H1 (cell line): Measurements from ENCODE around the gene MYL6. TPM values are rescaled to one million over a fixed set of nuclear protein-coding genes. Genes with fewer than 3 reads are reported as not detected.

ENCODE experiments used
- CTCF ChIA-PET: fragments of 300-600 bp; sonication (Branson Sonifier 250); formaldehyde crosslinking; loops from one replicate; lab custom pipeline; 2021; ENCODE audit not compliant: partially characterized antibody; lab: Charles Lee
- POLR2A ChIA-PET: fragments of 300-600 bp; sonication (Branson Sonifier 250); formaldehyde crosslinking; loops from one replicate; lab custom pipeline; 2021; ENCODE audit warnings: inconsistent platforms; ENCODE audit not compliant: partially characterized antibody; lab: Charles Lee
- DNase-seq, 2 experiments: peaks; one replicate each; pipeline versions ENCODE4 v3.0.0 to v3.0.0-alpha.2; 2010 to 2022; ENCODE audit warnings: low spot score in 2 of 2, low read depth in 1 of 2, mixed read lengths in 1 of 2
- FAIRE-seq: peaks from 2 replicates; lab custom pipeline; 2011; peaks lifted over from hg19 to GRCh38; lab: Jason Lieb, UNC
- H2AFZ ChIP-seq: 2 replicates; pipeline ENCODE4 v1.8.1; 2012; ENCODE audit warnings: low read length, inconsistent platforms
- H2AK5ac ChIP-seq: 2 replicates; pipeline ENCODE4 v1.6.1; 2013; ENCODE audit warnings: low read depth, low read length
- H2BK120ac ChIP-seq: replicated peaks from 2 replicates; pipeline ENCODE3; 2013; ENCODE audit warnings: low read depth, low read length, inconsistent platforms
- H2BK12ac ChIP-seq: 2 replicates; pipeline ENCODE4 v1.6.1; 2013; ENCODE audit warnings: low read depth, low read length
- H2BK15ac ChIP-seq: 2 replicates; pipeline ENCODE4 v1.6.1; 2013; ENCODE audit warnings: low read length
- H2BK20ac ChIP-seq: 2 replicates; pipeline ENCODE4 v1.6.1; 2013; ENCODE audit warnings: low read length
- H2BK5ac ChIP-seq: 2 replicates; pipeline ENCODE4 v1.6.1; 2013; ENCODE audit warnings: low read depth, low read length
- H3K14ac ChIP-seq: 2 replicates; pipeline ENCODE4 v1.6.1; 2013; ENCODE audit warnings: inconsistent platforms; ENCODE audit not compliant: insufficient read length
- H3K18ac ChIP-seq: 2 replicates; pipeline ENCODE4 v1.6.1; 2013; ENCODE audit warnings: low read length; ENCODE audit errors: extremely low read depth
- H3K23ac ChIP-seq: 2 replicates; pipeline ENCODE4 v1.6.1; 2013; ENCODE audit warnings: inconsistent platforms; ENCODE audit not compliant: insufficient read length
- H3K23me2 ChIP-seq: 2 replicates; pipeline ENCODE4 v1.6.1; 2013; ENCODE audit warnings: low read depth, low read length
- H3K27ac ChIP-seq: 2 replicates; pipeline ENCODE4 v1.6.1; 2011; ENCODE audit warnings: low read depth, low read length, inconsistent platforms
- H3K27me3 ChIP-seq, 4 experiments: replicated peaks in 1 of 4; 1 replicate in 1 of 4; 2 replicates in 3 of 4; pipeline versions ENCODE4 v1.6.1 to v1.8.1; 2011 to 2013; ENCODE audit warnings: low read length in 3 of 4, mild to moderate bottlenecking in 3 of 4, inconsistent platforms in 2 of 4, mixed read lengths in 2 of 4, moderate library complexity in 1 of 4; ENCODE audit not compliant: control insufficient read depth in 3 of 4, insufficient read depth in 3 of 4; ENCODE audit errors: extremely low read depth in 1 of 4
- H3K36me3 ChIP-seq, 4 experiments: 2 replicates each; pipeline versions ENCODE4 v1.6.1 to v1.8.1; 2011 to 2013; ENCODE audit warnings: mild to moderate bottlenecking in 4 of 4, low read length in 3 of 4, moderate library complexity in 2 of 4, control low read depth in 1 of 4, inconsistent platforms in 1 of 4; ENCODE audit not compliant: insufficient read depth in 4 of 4, control insufficient read depth in 2 of 4
- H3K4ac ChIP-seq: replicated peaks from 2 replicates; pipeline ENCODE3; 2013; ENCODE audit warnings: low read length, low read depth, mixed read lengths, inconsistent platforms; ENCODE audit not compliant: insufficient read length
- H3K4me1 ChIP-seq, 4 experiments: replicated peaks in 1 of 4; 1 replicate in 1 of 4; 2 replicates in 3 of 4; pipeline versions ENCODE4 v1.6.1 to v1.8.1; 2011 to 2013; ENCODE audit warnings: low read length in 3 of 4, inconsistent platforms in 2 of 4, mixed read lengths in 1 of 4; ENCODE audit not compliant: insufficient read depth in 4 of 4, control insufficient read depth in 3 of 4
- H3K4me2 ChIP-seq, 2 experiments: 2 replicates each; pipeline versions ENCODE4 v1.6.1 to v1.8.1; 2011 to 2013; ENCODE audit warnings: low read depth in 2 of 2, low read length in 2 of 2, control low read depth in 1 of 2, inconsistent platforms in 1 of 2, mild to moderate bottlenecking in 1 of 2; ENCODE audit not compliant: insufficient read depth in 1 of 2
- H3K4me3 ChIP-seq, 4 experiments: fragments of 200-600, 300-600 bp in 1 of 4; sonication (generic), shearing (Covaris generic), sonication (Bioruptor Twin) in 1 of 4; 2 replicates each; pipeline versions ENCODE4 v1.5.1 to v1.8.1; 2011 to 2016; ENCODE audit warnings: low read length in 4 of 4, low read depth in 3 of 4, control low read depth in 2 of 4, inconsistent platforms in 2 of 4, mild to moderate bottlenecking in 2 of 4, mixed read lengths in 1 of 4, moderate library complexity in 1 of 4; ENCODE audit not compliant: insufficient read depth in 2 of 4; ENCODE audit errors: extremely low read depth in 1 of 4
- H3K56ac ChIP-seq: replicated peaks from 2 replicates; pipeline ENCODE3; 2013; ENCODE audit warnings: low read depth, mild to moderate bottlenecking, mixed read lengths, low read length, inconsistent platforms; ENCODE audit not compliant: insufficient read length
- H3K79me1 ChIP-seq: 2 replicates; pipeline ENCODE4 v1.6.1; 2013; ENCODE audit warnings: low read depth, low read length, control low read depth
- H3K79me2 ChIP-seq, 2 experiments: 2 replicates each; pipeline versions ENCODE4 v1.6.1 to v1.8.1; 2012 to 2013; ENCODE audit warnings: low read length in 2 of 2, mild to moderate bottlenecking in 2 of 2, inconsistent platforms in 1 of 2; ENCODE audit not compliant: insufficient read depth in 2 of 2, control insufficient read depth in 1 of 2
- H3K9ac ChIP-seq, 4 experiments: replicated peaks in 1 of 4; 1 replicate in 1 of 4; 2 replicates in 3 of 4; pipeline versions ENCODE4 v1.6.1 to v1.8.1; 2011 to 2013; ENCODE audit warnings: low read depth in 3 of 4, low read length in 3 of 4, control low read depth in 2 of 4, mild to moderate bottlenecking in 2 of 4, moderate library complexity in 2 of 4, inconsistent platforms in 1 of 4; ENCODE audit errors: extremely low read depth in 1 of 4
- H3K9me3 ChIP-seq, 2 experiments: 2 replicates each; pipeline versions ENCODE4 v1.6.1 to v1.8.1; 2012 to 2013; ENCODE audit warnings: mild to moderate bottlenecking in 2 of 2, moderate library complexity in 2 of 2, control low read depth in 1 of 2, inconsistent platforms in 1 of 2, low read depth in 1 of 2, low read length in 1 of 2, mixed read lengths in 1 of 2; ENCODE audit not compliant: insufficient read depth in 2 of 2
- H4K20me1 ChIP-seq, 2 experiments: replicated peaks in 1 of 2; 2 replicates each; pipeline versions ENCODE3 to v1.8.1; 2011 to 2013; ENCODE audit warnings: inconsistent platforms in 2 of 2, low read length in 2 of 2, mild to moderate bottlenecking in 1 of 2; ENCODE audit not compliant: insufficient read depth in 2 of 2, control insufficient read depth in 1 of 2
- H4K5ac ChIP-seq: 2 replicates; pipeline ENCODE4 v1.6.1; 2013; ENCODE audit warnings: low read length, low read depth, mixed read lengths, inconsistent platforms; ENCODE audit not compliant: insufficient read length
- H4K8ac ChIP-seq: 2 replicates; pipeline ENCODE4 v1.8.0; 2013; ENCODE audit warnings: mild to moderate bottlenecking, moderate library complexity, low read length, inconsistent platforms; ENCODE audit not compliant: insufficient read depth; ENCODE audit errors: extremely low read depth
- H4K91ac ChIP-seq: replicated peaks from 2 replicates; pipeline ENCODE3; 2013; ENCODE audit warnings: low read length, mixed read lengths, inconsistent platforms; ENCODE audit not compliant: insufficient read length
- ATF2 ChIP-seq: IDR thresholded peaks from 2 replicates; pipeline ENCODE4 v1.6.1; 2012; ENCODE audit warnings: low read length, inconsistent platforms
- BACH1 ChIP-seq: IDR thresholded peaks from 2 replicates; pipeline ENCODE4 v1.6.1; 2012; ENCODE audit warnings: low read length, improper control_type of control experiment
- CHD1 ChIP-seq: IDR thresholded peaks from 2 replicates; pipeline ENCODE4 v1.6.1; 2012; ENCODE audit warnings: low read depth, low read length, improper control_type of control experiment
- CHD2 ChIP-seq: IDR thresholded peaks from 2 replicates; pipeline ENCODE4 v1.6.1; 2012; ENCODE audit warnings: low read length, improper control_type of control experiment
- EGR1 ChIP-seq: IDR thresholded peaks from 2 replicates; pipeline ENCODE4 v1.6.1; 2011; ENCODE audit warnings: low read depth, low read length, borderline replicate concordance
- HDAC6 ChIP-seq: IDR thresholded peaks from one replicate; pipeline ENCODE4 v1.7.1; 2012; ENCODE audit warnings: low read depth, mild to moderate bottlenecking, inconsistent platforms, low read length, moderate library complexity
- JUN ChIP-seq: IDR thresholded peaks from 2 replicates; pipeline ENCODE4 v1.6.1; 2011; ENCODE audit warnings: low read depth, mild to moderate bottlenecking, improper control_type of control experiment, low read length
- KDM1A ChIP-seq: fragments of 200-600, 300-600 bp; sonication (generic); IDR thresholded peaks from 2 replicates; pipeline ENCODE4 v1.7.1; 2016; ENCODE audit warnings: mild to moderate bottlenecking, low read length, borderline replicate concordance
- SAP30 ChIP-seq: fragments of 300-600 bp; sonication (generic); IDR thresholded peaks from 2 replicates; pipeline ENCODE4 v1.7.1; 2012; ENCODE audit warnings: low read length, moderate library complexity, mild to moderate bottlenecking, inconsistent platforms; ENCODE audit not compliant: insufficient read depth, insufficient replicate concordance
- SIRT6 ChIP-seq: IDR thresholded peaks from one replicate; pipeline ENCODE4 v1.7.1; 2012; ENCODE audit warnings: low read length, inconsistent platforms
- SIX5 ChIP-seq: IDR thresholded peaks from 2 replicates; pipeline ENCODE4 v1.6.1; 2011; ENCODE audit warnings: mild to moderate bottlenecking, low read depth, low read length
- TAF1 ChIP-seq: IDR thresholded peaks from 2 replicates; pipeline ENCODE4 v1.6.1; 2011; ENCODE audit warnings: mild to moderate bottlenecking, low read depth, low read length
- WGBS, 2 experiments: shearing (Covaris generic) in 1 of 2; methylation state at CpG; one replicate each; pipeline versions ENCODE4 v1.1.6 to v1.1.7; 2013 to 2015; ENCODE audit warnings: low lambda C conversion rate in 2 of 2, mixed read lengths in 2 of 2, inconsistent platforms in 1 of 2, low coverage in 1 of 2, missing lambda C conversion rate in 1 of 2; ENCODE audit not compliant: insufficient replicate concordance in 2 of 2, insufficient coverage in 1 of 2, insufficient read length in 1 of 2; ENCODE audit errors: extremely low coverage in 1 of 2, missing lambda C conversion rate in 1 of 2; 5-methylcytosine and 5-hydroxymethylcytosine counted together
- polyA plus RNA-seq, 7 experiments: library from polyadenylated mRNA; depleted of rRNA in 3 of 7; stranded (reverse) in 5 of 7; unstranded in 2 of 7; fragments of >200 nt in 5 of 7; fragments of 200-250 nt in 2 of 7; gene quantifications; 1 replicate in 5 of 7; 2 replicates in 1 of 7; 4 replicates in 1 of 7; pipeline versions ENCODE4 v1.2.1 to v1.2.3, GENCODE V29; 2011 to 2013; ENCODE audit warnings: missing spikeins in 2 of 7, mixed read lengths in 2 of 7
- total RNA-seq: library from RNA; stranded (reverse); fragmentation: NEBNext Ultra II Directional; extraction: Animal tissue kit (Norgen Biotek cat#: 25700); gene quantifications from 2 replicates; pipeline ENCODE4 v1.2.1, GENCODE V29; 2021

The MYL6 gene
- total and polyA plus RNA-seq, 2 of the 8 experiments (the other 6 are each of a cell fraction or from before 2014, with no cell fraction given): 1,130 to 2,279 TPM

GRCh38 chr12:56124133-56124532, 34.0 kb upstream of the MYL6 start:
- no peak overlapping the region for H3K23ac ChIP-seq
- no peak overlapping the region for H3K27ac ChIP-seq
- H3K9ac ChIP-seq: no peak overlapping the region
- no peak overlapping the region for H4K91ac ChIP-seq
- H3K79me1 ChIP-seq: no peaks in the 10 kb centered on the region; the same call in 1 of the 2 replicates
- H2BK20ac ChIP-seq: no peak overlapping the region
- no peak overlapping the region for H4K5ac ChIP-seq
- peaks cover 0 to 3% of the 10 kb centered on the region in 2 experiments for H4K20me1 ChIP-seq
- H3K79me2 ChIP-seq: no peaks in the 10 kb centered on the region
- FAIRE-seq: no peak
- peaks cover 9% of the 10 kb centered on the region for H3K23me2 ChIP-seq
- no peak overlapping the region for H2BK12ac ChIP-seq
- H3K9me3 ChIP-seq: no peaks in the 10 kb centered on the region
- 96% methylated on average over 4 of the region's 4 CpGs; no CpG with 5 or more reads in 1 of the 2 experiments for WGBS, 2 experiments
- no peak overlapping the region for H4K8ac ChIP-seq
- no peak overlapping the region for H3K4me3 ChIP-seq
- no peak overlapping the region for H3K4ac ChIP-seq
- no peak overlapping the region for H2BK5ac ChIP-seq
- H3K27me3 ChIP-seq: no peaks in the 10 kb centered on the region
- peaks cover 0 to 11% (median 7%) of the 10 kb centered on the region in 4 experiments; a peak in 5 of 7 replicates for H3K4me1 ChIP-seq
- no peak overlapping the region for H3K4me2 ChIP-seq
- H3K56ac ChIP-seq: no peak overlapping the region
- no peak for DNase-seq
- H2BK120ac ChIP-seq: no peak overlapping the region
- CTCF ChIA-PET: interaction anchor here (0.7 to 2.9 kb wide), 11 partner anchors 9 to 69 kb away, joined by 3 to 20 read pairs (median 3); partner anchors contain the start of gene SMARCC2
- no peak overlapping the region for H3K14ac ChIP-seq
- no peak overlapping the region for H2AFZ ChIP-seq
- no peak overlapping the region for H2BK15ac ChIP-seq
- H2AK5ac ChIP-seq: no peak overlapping the region
- H3K18ac ChIP-seq: no peak overlapping the region
- POLR2A ChIA-PET: interaction anchor here (0.7 to 2.2 kb wide), 10 partner anchors 9 to 186 kb away, joined by 3 to 6 read pairs (median 4); partner anchors contain the start of genes MYL6B and PA2G4
- peaks cover 0 to 9% (median 4%) of the 10 kb centered on the region in 4 experiments; a peak in 6 of 8 replicates for H3K36me3 ChIP-seq
- TF ChIP-seq JUN (no peak), BACH1 (no peak), HDAC6 (no peak), TAF1 (no peak), KDM1A (no peak), EGR1 (no peak), CHD2 (no peak), SAP30 (no peak), ATF2 (no peak), SIX5 (no peak), SIRT6 (no peak), CHD1 (no peak)
